ENCODE data around the gene GRID2IP. TPM values are rescaled to one million over a fixed set of nuclear protein-coding genes. Genes with fewer than 3 reads are reported as not detected.

Gene GRID2IP
- total RNA-seq, 2 donors from 2014 or later, result 0.73 to 2.6 TPM

GRCh38 chr7:6500691-6501090 lies 50.6 kb downstream of the GRID2IP start:
- DNase-seq (ENCODE audit: low spot score), result no peak
- intact Hi-C loops (cut with DNase I), result no loop called here
- H3K36me3 ChIP-seq, result no peaks in the 10 kb centered on the region
- TF ChIP-seq CTCF (IDR thresholded peaks at IDR 0.05) (no peak), POLR2AphosphoS5 (IDR thresholded peaks at IDR 0.05) (no peak), POLR2A (IDR thresholded peaks at IDR 0.05) (no peak)
- H3K9me3 ChIP-seq, result no peaks in the 10 kb centered on the region
- H3K27ac ChIP-seq, result no peak overlapping the region
- no peaks in the 10 kb centered on the region for H3K27me3 ChIP-seq (replicated peaks; ENCODE audit: insufficient read depth)
- no peaks in the 10 kb centered on the region for H3K4me1 ChIP-seq (replicated peaks)
- WGBS, result 100% methylated on average over 1 of the region's 1 CpG
- H3K4me3 ChIP-seq, result no peak overlapping the region

GRCh38 chr7:6497994-6498393 lies 53.3 kb downstream of the GRID2IP start:
- Histone ChIP-seq H3K36me3 (no peaks in the 10 kb centered on the region), H3K9me3 (no peaks in the 10 kb centered on the region), H3K27ac (no peak overlapping the region), H3K4me3 (no peak overlapping the region), H3K27me3 (replicated peaks; ENCODE audit: insufficient read depth) (no peaks in the 10 kb centered on the region), H3K4me1 (replicated peaks) (no peaks in the 10 kb centered on the region)
- intact Hi-C loops (cut with DNase I), result no loop called here
- DNase-seq (ENCODE audit: low spot score), result no peak
- TF ChIP-seq POLR2A (IDR thresholded peaks at IDR 0.05), result no peak
- TF ChIP-seq POLR2AphosphoS5 (IDR thresholded peaks at IDR 0.05), result no peak
- TF ChIP-seq CTCF (IDR thresholded peaks at IDR 0.05), result no peak
- 95% methylated on average over 13 of the region's 14 CpGs for WGBS

- intact Hi-C loops (cut with DNase I), result no loop called here
- no peaks in the 10 kb centered on the region for H3K9me3 ChIP-seq
- H3K27ac ChIP-seq, result no peak overlapping the region
- TF ChIP-seq CTCF (IDR thresholded peaks at IDR 0.05) (no peak), POLR2A (IDR thresholded peaks at IDR 0.05) (no peak), POLR2AphosphoS5 (IDR thresholded peaks at IDR 0.05) (no peak)
- H3K4me1 ChIP-seq (replicated peaks), result no peaks in the 10 kb centered on the region
- no peak overlapping the region for H3K4me3 ChIP-seq
- H3K36me3 ChIP-seq, result no peaks in the 10 kb centered on the region
- no peak for DNase-seq (ENCODE audit: low spot score)
- H3K27me3 ChIP-seq (replicated peaks; ENCODE audit: insufficient read depth), result no peaks in the 10 kb centered on the region
- 92% methylated on average over 7 of the region's 14 CpGs for WGBS
These were observed 53.7 kb downstream of the GRID2IP start for GRCh38 chr7:6497637-6497905.

- Histone ChIP-seq H3K36me3 (no peaks in the 10 kb centered on the region), H3K27ac (no peak overlapping the region), H3K9me3 (no peaks in the 10 kb centered on the region), H3K4me3 (no peak overlapping the region), H3K27me3 (replicated peaks; ENCODE audit: insufficient read depth) (no peaks in the 10 kb centered on the region), H3K4me1 (replicated peaks) (no peaks in the 10 kb centered on the region)
- intact Hi-C loops (cut with DNase I), result no loop called here
- no peak for TF ChIP-seq POLR2A (IDR thresholded peaks at IDR 0.05)
- no peak for TF ChIP-seq CTCF (IDR thresholded peaks at IDR 0.05)
- TF ChIP-seq POLR2AphosphoS5 (IDR thresholded peaks at IDR 0.05), result no peak
- DNase-seq (ENCODE audit: low spot score), result no peak
- WGBS, result 75% methylated on average over 16 of the region's 19 CpGs
These were observed 54.2 kb downstream of the GRID2IP start for GRCh38 chr7:6496842-6497636.

GRCh38 chr7:6495597-6496262 lies 55.5 kb downstream of the GRID2IP start:
- 86% methylated on average over 6 of the region's 6 CpGs for WGBS
- Histone ChIP-seq H3K9me3 (no peaks in the 10 kb centered on the region), H3K36me3 (no peaks in the 10 kb centered on the region), H3K27ac (no peak overlapping the region), H3K4me1 (replicated peaks) (no peaks in the 10 kb centered on the region), H3K27me3 (replicated peaks; ENCODE audit: insufficient read depth) (no peaks in the 10 kb centered on the region), H3K4me3 (no peak overlapping the region)
- intact Hi-C loops (cut with DNase I), result no loop called here
- no peak for TF ChIP-seq CTCF (IDR thresholded peaks at IDR 0.05)
- no peak for TF ChIP-seq POLR2A (IDR thresholded peaks at IDR 0.05)
- no peak for TF ChIP-seq POLR2AphosphoS5 (IDR thresholded peaks at IDR 0.05)
- no peak for DNase-seq (ENCODE audit: low spot score)

Data from prostate gland (tissue), 2 donors.